ENCODE data around the gene IKZF3.

GRCh38 chr17:39726617-39727016, 137.5 kb downstream of the IKZF3 start:
- TF ChIP-seq, protein P1, sequence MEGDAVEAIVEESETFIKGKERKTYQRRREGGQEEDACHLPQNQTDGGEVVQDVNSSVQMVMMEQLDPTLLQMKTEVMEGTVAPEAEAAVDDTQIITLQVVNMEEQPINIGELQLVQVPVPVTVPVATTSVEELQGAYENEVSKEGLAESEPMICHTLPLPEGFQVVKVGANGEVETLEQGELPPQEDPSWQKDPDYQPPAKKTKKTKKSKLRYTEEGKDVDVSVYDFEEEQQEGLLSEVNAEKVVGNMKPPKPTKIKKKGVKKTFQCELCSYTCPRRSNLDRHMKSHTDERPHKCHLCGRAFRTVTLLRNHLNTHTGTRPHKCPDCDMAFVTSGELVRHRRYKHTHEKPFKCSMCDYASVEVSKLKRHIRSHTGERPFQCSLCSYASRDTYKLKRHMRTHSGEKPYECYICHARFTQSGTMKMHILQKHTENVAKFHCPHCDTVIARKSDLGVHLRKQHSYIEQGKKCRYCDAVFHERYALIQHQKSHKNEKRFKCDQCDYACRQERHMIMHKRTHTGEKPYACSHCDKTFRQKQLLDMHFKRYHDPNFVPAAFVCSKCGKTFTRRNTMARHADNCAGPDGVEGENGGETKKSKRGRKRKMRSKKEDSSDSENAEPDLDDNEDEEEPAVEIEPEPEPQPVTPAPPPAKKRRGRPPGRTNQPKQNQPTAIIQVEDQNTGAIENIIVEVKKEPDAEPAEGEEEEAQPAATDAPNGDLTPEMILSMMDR (optimal IDR thresholded peaks at IDR 0.05 in 1 of 3, IDR thresholded peaks at IDR 0.05 in 1 of 3, conservative IDR thresholded peaks at IDR 0.05 in 1 of 3; ENCODE audit: extremely low read depth in 1 of 3, insufficient read depth in 2 of 3, low read length in 3 of 3), result no peak
- no peak for TF ChIP-seq EZH2 (IDR thresholded peaks at IDR 0.05; ENCODE audit: low read length)

Data from keratinocyte (primary cell).